Duodenal mucosa (tissue), 2 donors: Measurements from ENCODE around the gene POLN.

ENCODE experiments used
- H3K27ac ChIP-seq: one replicate; pipeline ENCODE4 v1.7.0; 2013; ENCODE audit warnings: low read depth, low read length
- H3K27me3 ChIP-seq, 2 donors: one replicate each; pipeline ENCODE4 v1.7.0; 2013; ENCODE audit warnings: low read length in 2 of 2, control low read depth in 1 of 2; ENCODE audit not compliant: insufficient read depth in 2 of 2, control insufficient read depth in 1 of 2
- H3K36me3 ChIP-seq, 2 donors: one replicate each; pipeline ENCODE4 v1.7.0; 2013; ENCODE audit warnings: low read length in 2 of 2, control low read depth in 1 of 2; ENCODE audit not compliant: insufficient read depth in 2 of 2, control insufficient read depth in 1 of 2
- H3K4me1 ChIP-seq, 2 donors: one replicate each; pipeline ENCODE4 v1.7.0; 2013; ENCODE audit warnings: low read length in 2 of 2, control low read depth in 1 of 2; ENCODE audit not compliant: insufficient read depth in 2 of 2, control insufficient read depth in 1 of 2
- H3K4me3 ChIP-seq, 2 donors: one replicate each; pipeline ENCODE4 v1.7.0; 2013; ENCODE audit warnings: low read length in 2 of 2, low read depth in 1 of 2
- H3K9ac ChIP-seq, 2 donors: one replicate each; pipeline ENCODE4 v1.7.0; 2013; ENCODE audit warnings: low read length in 2 of 2, low read depth in 1 of 2
- H3K9me3 ChIP-seq, 2 donors: one replicate each; pipeline ENCODE4 v1.7.0; 2013; ENCODE audit warnings: low read length in 2 of 2, control low read depth in 1 of 2; ENCODE audit not compliant: control insufficient read depth in 1 of 2

POLN gene

GRCh38 chr4:2262145-2262943, 20.4 kb upstream of the POLN start:
- H3K27ac ChIP-seq, result peak overlapping the region; percentile 89
- H3K9ac ChIP-seq, result peak overlapping the region; percentile 77 to 80
- peaks cover 0 to 16% of the 10 kb centered on the region in 2 donors for H3K36me3 ChIP-seq
- H3K9me3 ChIP-seq, result no peaks in the 10 kb centered on the region
- peak overlapping the region; percentile 79 to 82 for H3K4me3 ChIP-seq
- H3K27me3 ChIP-seq, result no peaks in the 10 kb centered on the region
- peaks cover 37 to 38% of the 10 kb centered on the region in 2 donors for H3K4me1 ChIP-seq

GRCh38 chr4:2261853-2262144, 19.9 kb upstream of the POLN start, which contains the start of gene MXD4:
Gene MXD4, minus strand, starts transcription at chr4:2262109. Its CDS starts 129 bp downstream, at chr4:2261980.
- Histone ChIP-seq H3K9me3 (no peaks in the 10 kb centered on the region), H3K4me1 (peaks cover 37 to 43% of the 10 kb centered on the region in 2 donors), H3K27ac (peak within 1 kb of the TSS; percentile 89), H3K9ac (peak within 1 kb of the TSS; percentile 78 to 80), H3K36me3 (peaks cover 0 to 21% of the 10 kb centered on the region in 2 donors), H3K27me3 (no peaks in the 10 kb centered on the region), H3K4me3 (peak within 1 kb of the TSS; percentile 79 to 82)

GRCh38 chr4:2261110-2261852, 19.4 kb upstream of the POLN start:
- Histone ChIP-seq H3K27me3 (no peaks in the 10 kb centered on the region), H3K9me3 (no peaks in the 10 kb centered on the region), H3K4me1 (peaks cover 37 to 43% of the 10 kb centered on the region in 2 donors), H3K36me3 (peaks cover 0 to 21% of the 10 kb centered on the region in 2 donors), H3K4me3 (peak overlapping the region; percentile 78 to 80), H3K27ac (peak overlapping the region; percentile 89), H3K9ac (peak overlapping the region; percentile 74 to 78)

GRCh38 chr4:2260344-2261109, 18.6 kb upstream of the POLN start:
- Histone ChIP-seq H3K4me1 (peaks cover 37 to 43% of the 10 kb centered on the region in 2 donors), H3K36me3 (peaks cover 0 to 21% of the 10 kb centered on the region in 2 donors), H3K9me3 (no peaks in the 10 kb centered on the region), H3K27me3 (no peaks in the 10 kb centered on the region), H3K9ac (peak overlapping the region; percentile 74 to 78), H3K27ac (no peak overlapping the region), H3K4me3 (peak overlapping the region; percentile 74 to 80)

- Histone ChIP-seq H3K36me3 (peaks cover 4 to 28% of the 10 kb centered on the region in 2 donors), H3K9ac (peak overlapping the region in 1 of 2 donors; percentile 78), H3K27me3 (no peaks in the 10 kb centered on the region), H3K4me1 (peaks cover 37 to 43% of the 10 kb centered on the region in 2 donors), H3K4me3 (peak overlapping the region; percentile 74 to 80), H3K27ac (no peak overlapping the region), H3K9me3 (no peaks in the 10 kb centered on the region)
These were observed 17.8 kb upstream of the POLN start for GRCh38 chr4:2259541-2260343.

GRCh38 chr4:2259036-2259540, 17.2 kb upstream of the POLN start:
- H3K4me1 ChIP-seq, result peaks cover 34 to 43% of the 10 kb centered on the region in 2 donors
- H3K9ac ChIP-seq, result no peak overlapping the region
- no peak overlapping the region for H3K27ac ChIP-seq
- no peaks in the 10 kb centered on the region for H3K27me3 ChIP-seq
- H3K36me3 ChIP-seq, result peaks cover 4 to 32% of the 10 kb centered on the region in 2 donors
- no peaks in the 10 kb centered on the region for H3K9me3 ChIP-seq
- H3K4me3 ChIP-seq, result no peak overlapping the region

GRCh38 chr4:2258091-2259035, 16.4 kb upstream of the POLN start:
- Histone ChIP-seq H3K9me3 (no peaks in the 10 kb centered on the region), H3K9ac (peak overlapping the region in 1 of 2 donors; percentile 12), H3K27me3 (no peaks in the 10 kb centered on the region), H3K4me1 (peaks cover 29 to 43% of the 10 kb centered on the region in 2 donors), H3K4me3 (no peak overlapping the region), H3K36me3 (peaks cover 10 to 38% of the 10 kb centered on the region in 2 donors), H3K27ac (no peak overlapping the region)

GRCh38 chr4:2257361-2258081, 15.6 kb upstream of the POLN start:
- H3K36me3 ChIP-seq, result peaks cover 10 to 42% of the 10 kb centered on the region in 2 donors
- H3K4me3 ChIP-seq, result no peak overlapping the region
- H3K9ac ChIP-seq, result peak overlapping the region in 1 of 2 donors; percentile 12
- peak overlapping the region; percentile 25 for H3K27ac ChIP-seq
- no peaks in the 10 kb centered on the region for H3K9me3 ChIP-seq
- no peaks in the 10 kb centered on the region for H3K27me3 ChIP-seq
- peaks cover 29 to 38% of the 10 kb centered on the region in 2 donors for H3K4me1 ChIP-seq
